DOHH2 (cell line): ENCODE results near the gene ETV6.

Source experiments
- CTCF ChIP-seq: fragments of 200-600 bp; sonication (generic); IDR thresholded peaks from one replicate; pipeline ENCODE4 v1.5.1; 2014; ENCODE audit warnings: antibody characterized with exemption, mild to moderate bottlenecking, low read depth, low read length; ENCODE audit not compliant: poor library complexity, severe bottlenecking
- EZH2phosphoT487 ChIP-seq: fragments of 200-600 bp; sonication (generic); IDR thresholded peaks from 2 replicates; pipeline ENCODE4 v1.6.1; 2017; ENCODE audit warnings: borderline replicate concordance, mild to moderate bottlenecking, antibody characterized with exemption, low read length, moderate library complexity, mixed read lengths

GRCh38 chr12:11794751-11795150, 145.3 kb downstream of the ETV6 start:
- TF ChIP-seq CTCF, result no peak
- no peak for TF ChIP-seq EZH2phosphoT487
